GM12878 (cell line): ENCODE measurements around the gene SBF2. TPM values are rescaled to one million over a fixed set of nuclear protein-coding genes. Genes with fewer than 3 reads are reported as not detected.
"Not testable (repeated sequence)": the region's sequence is repeated elsewhere in the genome, so short reads cannot be mapped to it uniquely, and the experiment has no call there.

ENCODE experiments used
- ATAC-seq: fragments of 200-7000 bp; cut with Tn5 transposase; 3 replicates; pipeline ENCODE4 v1.9.1; 2020; ENCODE audit warnings: mild to moderate bottlenecking, moderate library complexity
- BruUV-seq: library from RNA; stranded (reverse); fragments of 400-500 nt; replicated peaks from 2 replicates; lab custom pipeline; 2021; lab: Mats Ljungman, UMichigan
- CTCF ChIA-PET: fragments of 300-600 bp; sonication (Branson Sonifier 250); formaldehyde crosslinking; extraction: SDS; loops from one replicate; lab custom pipeline; 2021; ENCODE audit warnings: inconsistent platforms; lab: Yijun Ruan, JAX
- POLR2A ChIA-PET: fragments of 350-600 bp; formaldehyde crosslinking; extraction: SDS; loops from one replicate; lab custom pipeline; 2021; ENCODE audit warnings: inconsistent platforms; lab: Charles Lee
- RAD21 ChIA-PET: fragments of 300-600 bp; sonication (Branson Sonifier 250); formaldehyde crosslinking; loops from one replicate; lab custom pipeline; 2023; ENCODE audit warnings: antibody characterized with exemption; ENCODE audit not compliant: unreplicated experiment; lab: Charles Lee
- SMC1A ChIA-PET: fragments of 300-600 bp; sonication (Branson Sonifier 250); formaldehyde crosslinking; loops from one replicate; lab custom pipeline; 2023; ENCODE audit not compliant: unreplicated experiment, uncharacterized antibody; lab: Charles Lee
- DNase-seq: peaks from one replicate; pipeline ENCODE4 v3.0.0-alpha.2; 2011; ENCODE audit warnings: low read depth, low spot score
- FAIRE-seq: peaks from 3 replicates; lab custom pipeline; 2011; peaks lifted over from hg19 to GRCh38; lab: Jason Lieb, UNC
- H2AFZ ChIP-seq: 2 replicates; pipeline ENCODE4 v1.6.0; 2011; ENCODE audit warnings: low read depth, low read length, control low read depth; ENCODE audit not compliant: control insufficient read depth
- H3K27ac ChIP-seq: 2 replicates; pipeline ENCODE4 v1.5.1; 2011; ENCODE audit warnings: control low read depth; ENCODE audit not compliant: control insufficient read depth, insufficient read depth
- H3K27me3 ChIP-seq, 2 experiments: replicated peaks in 1 of 2; 2 replicates each; pipeline versions ENCODE4 v1.6.0 to v1.6.1; 2011; ENCODE audit warnings: low read length in 1 of 2; ENCODE audit not compliant: control insufficient read depth in 2 of 2, insufficient read depth in 2 of 2
- H3K36me3 ChIP-seq, 2 experiments: 2 replicates each; pipeline ENCODE4 v1.5.1; 2011; ENCODE audit warnings: low read length in 1 of 2; ENCODE audit not compliant: control insufficient read depth in 2 of 2, insufficient read depth in 2 of 2
- H3K4me1 ChIP-seq: 2 replicates; pipeline ENCODE4 v1.6.1; 2011; ENCODE audit warnings: mild to moderate bottlenecking, low read length, moderate library complexity, mixed read lengths; ENCODE audit not compliant: control insufficient read depth, insufficient read depth
- H3K4me2 ChIP-seq: 2 replicates; pipeline ENCODE4 v1.6.0; 2011; ENCODE audit warnings: control low read depth; ENCODE audit not compliant: control insufficient read depth, insufficient read depth
- H3K4me3 ChIP-seq: fragments of 200-600 bp; sonication (generic); 2 replicates; pipeline ENCODE4 v1.5.1; 2016
- H3K79me2 ChIP-seq: 2 replicates; pipeline ENCODE4 v1.6.0; 2011; ENCODE audit warnings: low read length; ENCODE audit not compliant: control insufficient read depth, insufficient read depth
- H3K9ac ChIP-seq: 2 replicates; pipeline ENCODE4 v1.8.0; 2011; ENCODE audit warnings: low read length, control low read depth, mixed read lengths; ENCODE audit not compliant: control insufficient read depth, insufficient read depth
- H3K9me3 ChIP-seq: replicated peaks from 3 replicates; pipeline ENCODE4 v1.5.1; 2011; ENCODE audit warnings: mild to moderate bottlenecking, low read length; ENCODE audit not compliant: control insufficient read depth, insufficient read depth
- H4K20me1 ChIP-seq: 2 replicates; pipeline ENCODE4 v1.6.0; 2011; ENCODE audit not compliant: control insufficient read depth, insufficient read depth
- CBFB ChIP-seq: IDR thresholded peaks from 2 replicates; pipeline ENCODE4 v1.6.1; 2016; ENCODE audit warnings: antibody characterized with exemption, low read depth
- E4F1 ChIP-seq: fragments of 450-650 bp; IDR thresholded peaks from 2 replicates; pipeline ENCODE4 v1.6.1; 2018; ENCODE audit warnings: borderline replicate concordance, mild to moderate bottlenecking; ENCODE audit not compliant: partially characterized antibody
- ESRRA ChIP-seq: IDR thresholded peaks from 2 replicates; pipeline ENCODE4 v1.6.1; 2012; ENCODE audit warnings: mild to moderate bottlenecking, low read length, improper control_type of control experiment
- WGBS: methylation state at CpG from one replicate; pipeline ENCODE4 v1.1.6; 2016; ENCODE audit warnings: low lambda C conversion rate; ENCODE audit not compliant: insufficient replicate concordance, insufficient coverage; ENCODE audit errors: missing lambda C conversion rate; 5-methylcytosine and 5-hydroxymethylcytosine counted together
- in situ Hi-C: fragments of 300-500 bp; cut with MboI; formaldehyde crosslinking; loops from 9 replicates; pipeline ENCODE4 v1.14.3; 2018; ENCODE audit warnings: mixed read lengths
- intact Hi-C: fragments of 100-400 bp; cut with micrococcal nuclease; formaldehyde crosslinking; loops from one replicate; pipeline ENCODE4 v1.14.2; 2022; ENCODE audit not compliant: unreplicated experiment
- polyA plus RNA-seq, 11 experiments: library from polyadenylated mRNA; depleted of rRNA in 4 of 11; unstranded in 6 of 11; stranded (reverse) in 5 of 11; fragments of >200 nt; fragmentation: Nextera tagmentation in 4 of 11; fragmentation: Illumina TruSeq in 1 of 11; extraction: Ambion mirVana in 4 of 11; extraction: Trizol in 1 of 11; gene quantifications; 1 replicate in 1 of 11; 2 replicates in 10 of 11; pipeline versions ENCODE4 v1.2.1 to v1.2.3, GENCODE V29; 2011 to 2016; ENCODE audit warnings: inconsistent platforms in 2 of 11, missing spikeins in 2 of 11, low read depth in 1 of 11
- total RNA-seq, 4 experiments: library from RNA; depleted of rRNA in 3 of 4; stranded (reverse); fragments of >200 nt in 3 of 4; fragmentation: Illumina TruSeq in 1 of 4; extraction: Trizol in 1 of 4; gene quantifications; 2 replicates each; pipeline versions ENCODE4 v1.2.1 to v1.2.3, GENCODE V29; 2013 to 2021

The SBF2 gene
- total and polyA plus RNA-seq, 10 of the 15 experiments (the other 5 are each of a cell fraction or from before 2014, with no cell fraction given): 0.24 to 2.3 (median 1.1) TPM

GRCh38 chr11:9930562-9931331 lies 363.3 kb downstream of the SBF2 start:
- H3K9me3 ChIP-seq, H2AFZ ChIP-seq, H3K27me3 ChIP-seq, in situ Hi-C loops, H3K27ac ChIP-seq, RAD21 ChIA-PET, H3K9ac ChIP-seq, H4K20me1 ChIP-seq, H3K36me3 ChIP-seq, H3K4me3 ChIP-seq, H3K4me2 ChIP-seq, H3K79me2 ChIP-seq, BruUV-seq, intact Hi-C loops, FAIRE-seq, SMC1A ChIA-PET, ATAC-seq, H3K4me1 ChIP-seq, CTCF ChIA-PET, DNase-seq: not testable (repeated sequence)
- 57% methylated on average over 14 of the region's 14 CpGs for WGBS
- POLR2A ChIA-PET: interaction anchor here (0.6 kb wide), 1 partner anchor 15 kb away, joined by 6 read pairs; no protein-coding TSS in a partner anchor

GRCh38 chr11:9927670-9928069 lies 366.3 kb downstream of the SBF2 start:
- CTCF ChIA-PET: no interaction called here

More at GRCh38 chr11:9927670-9928069, 366.3 kb downstream of the SBF2 start:
- Histone ChIP-seq H3K27ac (no peak overlapping the region), H3K27me3 (no peaks in the 10 kb centered on the region), H3K9me3 (no peaks in the 10 kb centered on the region), H3K4me3 (no peak overlapping the region), H2AFZ (no peak overlapping the region), H4K20me1 (no peaks in the 10 kb centered on the region), H3K9ac (no peak overlapping the region), H3K36me3 (no peaks in the 10 kb centered on the region), H3K79me2 (no peaks in the 10 kb centered on the region), H3K4me1 (no peaks in the 10 kb centered on the region), H3K4me2 (no peak overlapping the region)
- TF ChIP-seq ESRRA (no peak), CBFB (no peak), E4F1 (no peak)
- POLR2A ChIA-PET: no interaction called here
- intact Hi-C loops: no loop called here
- DNase-seq: no peak
- SMC1A ChIA-PET: no interaction called here
- in situ Hi-C loops: no loop called here
- no peak for FAIRE-seq
- RAD21 ChIA-PET: no interaction called here
- BruUV-seq: no TSS peak
- WGBS: 92% methylated on average over 1 of the region's 1 CpG
- ATAC-seq: no peak
